GM12801 (cell line): ENCODE data around the gene ASB2.

Source experiments
- CTCF ChIP-seq: IDR thresholded peaks from one replicate; pipeline ENCODE4 v1.5.1; 2011; ENCODE audit warnings: control low read depth; ENCODE audit not compliant: insufficient read length; ENCODE audit errors: extremely low read depth

Gene ASB2

DNA sequence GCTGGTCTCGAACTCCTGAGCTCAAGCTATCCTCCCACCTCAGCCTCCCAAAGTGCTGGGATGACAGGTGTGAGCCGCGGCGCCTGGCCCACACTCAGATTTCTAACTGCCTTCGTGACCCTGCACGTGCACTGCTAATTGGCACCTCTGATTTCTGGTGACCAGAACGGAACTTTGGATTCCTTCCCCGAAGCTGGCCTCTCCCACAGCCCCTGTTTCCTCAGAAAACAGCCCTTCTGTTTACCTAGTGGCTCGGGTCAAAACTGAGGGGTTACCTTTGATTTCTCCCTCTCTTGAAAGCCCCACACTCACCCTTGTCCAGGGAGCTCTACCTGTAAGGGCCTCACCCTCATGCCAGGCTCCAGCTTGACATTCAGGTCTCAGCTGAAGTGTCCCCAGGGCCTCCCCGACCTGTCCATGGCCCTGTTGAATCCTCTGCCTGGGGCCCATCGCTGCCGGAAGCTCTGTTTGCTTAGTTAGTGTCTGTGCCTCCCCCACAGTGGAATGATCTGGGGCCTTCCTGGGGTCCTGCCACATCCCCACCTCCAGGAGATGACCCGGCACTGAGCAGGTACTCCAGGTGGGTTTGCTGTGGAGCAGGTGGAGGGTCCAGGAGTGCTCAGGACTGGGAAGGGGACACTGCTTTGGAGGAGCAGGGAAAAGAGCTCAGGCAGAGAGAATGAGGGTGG lies 73.6 kb downstream of the ASB2 start:
- no peak for TF ChIP-seq CTCF

- TF ChIP-seq CTCF: no peak
Measured at GRCh38 chr14:93901813-93902212, 74.6 kb downstream of the ASB2 start.

- TF ChIP-seq CTCF: no peak
Measured at GRCh38 chr14:93898731-93899130, 77.6 kb downstream of the ASB2 start.

GRCh38 chr14:93898081-93898611 lies 78.2 kb downstream of the ASB2 start:
- TF ChIP-seq CTCF: no peak

GRCh38 chr14:93897476-93897845 lies 78.9 kb downstream of the ASB2 start:
- no peak for TF ChIP-seq CTCF

DNA sequence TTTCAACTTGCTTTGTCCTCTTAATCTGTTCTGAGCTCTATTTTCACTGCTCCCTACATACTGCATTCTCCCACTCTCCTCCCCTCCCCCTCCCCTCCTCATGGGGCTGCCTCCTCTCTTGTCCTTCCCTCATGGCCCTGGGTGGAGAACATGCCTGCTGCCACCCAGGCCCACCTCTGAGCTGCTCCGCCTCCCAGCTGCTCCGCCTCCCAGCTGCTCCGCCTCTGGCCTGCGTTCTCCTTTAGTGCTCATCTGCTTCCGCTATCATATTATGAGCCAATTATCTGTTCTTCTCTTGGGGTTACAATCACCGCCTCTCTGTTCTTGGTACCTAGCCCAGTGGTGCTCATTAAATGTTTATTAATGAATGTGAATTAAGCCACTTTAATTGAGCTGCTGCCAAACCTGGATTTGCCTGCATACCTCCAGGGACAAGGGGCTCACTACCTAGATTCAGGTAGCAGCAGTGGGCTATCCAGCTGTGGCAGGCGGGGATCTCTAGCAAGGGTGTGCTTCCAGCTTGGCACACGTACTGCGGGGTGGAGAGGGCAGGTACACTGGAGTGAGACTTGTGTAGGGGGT lies 81.3 kb downstream of the ASB2 start:
- no peak for TF ChIP-seq CTCF

DNA sequence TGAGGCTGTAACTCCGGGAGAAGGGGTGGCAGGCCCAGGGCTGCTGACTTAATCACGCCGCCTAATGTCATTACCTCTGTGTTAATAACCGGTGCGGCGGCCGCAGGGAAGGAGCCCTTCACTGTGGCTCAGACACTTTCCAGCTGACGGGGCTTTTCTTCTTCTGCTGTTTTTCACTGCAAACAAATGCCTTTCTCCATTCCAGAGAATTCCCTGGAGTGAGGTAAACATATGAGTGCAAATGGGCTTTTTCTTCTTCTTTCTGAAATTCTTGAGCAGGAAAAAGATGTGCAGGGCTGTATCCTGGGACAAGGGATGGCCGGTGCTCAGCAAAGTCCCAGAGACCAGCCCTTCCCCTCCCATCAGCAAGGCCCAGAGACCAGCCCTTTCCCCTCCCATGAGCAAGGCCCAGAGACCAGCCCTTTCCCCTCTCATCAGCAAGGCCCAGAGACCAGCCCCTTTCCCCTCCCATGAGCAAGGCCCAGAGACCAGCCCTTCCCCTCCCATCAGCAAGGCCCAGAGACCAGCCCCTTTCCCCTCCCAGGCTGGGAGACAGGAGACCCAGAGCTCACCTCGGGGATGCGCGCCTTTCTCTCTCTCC lies 82.6 kb downstream of the ASB2 start:
- no peak for TF ChIP-seq CTCF
